ENCODE data around the gene MC3R. TPM values are rescaled to one million over a fixed set of nuclear protein-coding genes. Genes with fewer than 3 reads are reported as not detected.
A peak's percentile ranks its signal among the peaks of the same experiment; 100 is the strongest.

Gene MC3R
- total RNA-seq, 2 donors from 2014 or later, result not detected

DNA sequence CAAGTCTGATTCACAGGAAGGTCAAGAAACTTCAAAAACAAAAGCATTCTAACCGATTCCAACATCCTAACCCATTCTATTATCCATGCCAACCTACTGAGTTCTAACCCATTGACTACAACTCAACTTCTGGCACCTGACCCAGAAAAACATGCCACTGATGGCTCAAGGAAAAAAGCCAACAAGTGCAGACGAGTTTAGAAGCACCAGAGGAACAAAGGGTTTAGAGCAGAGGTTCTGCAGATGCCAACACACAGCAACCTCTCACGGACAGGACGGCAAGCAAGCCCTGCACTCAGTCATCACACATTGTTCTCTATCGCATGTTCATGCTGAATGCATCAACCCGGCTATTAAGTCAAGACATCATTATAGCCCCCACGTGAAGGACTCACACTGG, 25.2 kb upstream of the MC3R start:
- no peak overlapping the region for H3K4me3 ChIP-seq
- WGBS, result 42% methylated on average over 7 of the region's 7 CpGs
- H3K36me3 ChIP-seq, result no peaks in the 10 kb centered on the region
- no peak for TF ChIP-seq POLR2A (IDR thresholded peaks at IDR 0.05)
- peak; percentile 17 for TF ChIP-seq POLR2AphosphoS5 (IDR thresholded peaks at IDR 0.05)
- intact Hi-C loops (cut with DNase I), result no loop called here
- no peak overlapping the region for H3K27ac ChIP-seq
- peak; percentile 40 for DNase-seq (ENCODE audit: low spot score)
- no peaks in the 10 kb centered on the region for H3K4me1 ChIP-seq (replicated peaks)
- no peaks in the 10 kb centered on the region for H3K27me3 ChIP-seq (replicated peaks; ENCODE audit: insufficient read depth)
- H3K9me3 ChIP-seq, result no peaks in the 10 kb centered on the region

DNA sequence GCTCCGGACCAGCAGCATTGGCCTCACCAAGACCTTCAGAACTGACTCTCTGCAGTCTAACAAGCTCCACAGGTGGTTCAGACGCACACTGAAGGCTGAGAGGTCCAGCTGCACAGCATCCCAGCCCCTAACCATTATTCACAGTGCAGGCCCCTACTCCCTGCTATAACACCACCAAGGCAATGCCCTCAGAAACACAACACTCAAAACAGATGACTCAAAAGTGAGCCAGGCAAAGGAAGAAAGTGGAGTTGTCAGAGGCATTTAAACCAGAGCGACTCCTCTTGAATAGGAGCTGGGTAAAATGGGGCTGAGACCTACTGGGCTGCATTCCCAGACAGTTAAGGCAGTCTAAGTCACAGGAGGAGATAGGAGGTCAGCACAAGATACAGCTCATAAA, 20.5 kb upstream of the MC3R start:
- no peaks in the 10 kb centered on the region for H3K9me3 ChIP-seq
- TF ChIP-seq, protein P1, sequence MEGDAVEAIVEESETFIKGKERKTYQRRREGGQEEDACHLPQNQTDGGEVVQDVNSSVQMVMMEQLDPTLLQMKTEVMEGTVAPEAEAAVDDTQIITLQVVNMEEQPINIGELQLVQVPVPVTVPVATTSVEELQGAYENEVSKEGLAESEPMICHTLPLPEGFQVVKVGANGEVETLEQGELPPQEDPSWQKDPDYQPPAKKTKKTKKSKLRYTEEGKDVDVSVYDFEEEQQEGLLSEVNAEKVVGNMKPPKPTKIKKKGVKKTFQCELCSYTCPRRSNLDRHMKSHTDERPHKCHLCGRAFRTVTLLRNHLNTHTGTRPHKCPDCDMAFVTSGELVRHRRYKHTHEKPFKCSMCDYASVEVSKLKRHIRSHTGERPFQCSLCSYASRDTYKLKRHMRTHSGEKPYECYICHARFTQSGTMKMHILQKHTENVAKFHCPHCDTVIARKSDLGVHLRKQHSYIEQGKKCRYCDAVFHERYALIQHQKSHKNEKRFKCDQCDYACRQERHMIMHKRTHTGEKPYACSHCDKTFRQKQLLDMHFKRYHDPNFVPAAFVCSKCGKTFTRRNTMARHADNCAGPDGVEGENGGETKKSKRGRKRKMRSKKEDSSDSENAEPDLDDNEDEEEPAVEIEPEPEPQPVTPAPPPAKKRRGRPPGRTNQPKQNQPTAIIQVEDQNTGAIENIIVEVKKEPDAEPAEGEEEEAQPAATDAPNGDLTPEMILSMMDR (IDR thresholded peaks at IDR 0.05), result no peak
- TF ChIP-seq POLR2A (IDR thresholded peaks at IDR 0.05), result no peak
- no peak for TF ChIP-seq POLR2AphosphoS5 (IDR thresholded peaks at IDR 0.05)
- 87% methylated on average over 3 of the region's 3 CpGs for WGBS
- H3K4me1 ChIP-seq (replicated peaks), result no peaks in the 10 kb centered on the region
- no peak overlapping the region for H3K27ac ChIP-seq
- DNase-seq (ENCODE audit: low spot score), result no peak
- intact Hi-C loops (cut with DNase I), result no loop called here
- H3K36me3 ChIP-seq, result no peaks in the 10 kb centered on the region
- no peak overlapping the region for H3K4me3 ChIP-seq
- H3K27me3 ChIP-seq (replicated peaks; ENCODE audit: insufficient read depth), result no peaks in the 10 kb centered on the region

DNA sequence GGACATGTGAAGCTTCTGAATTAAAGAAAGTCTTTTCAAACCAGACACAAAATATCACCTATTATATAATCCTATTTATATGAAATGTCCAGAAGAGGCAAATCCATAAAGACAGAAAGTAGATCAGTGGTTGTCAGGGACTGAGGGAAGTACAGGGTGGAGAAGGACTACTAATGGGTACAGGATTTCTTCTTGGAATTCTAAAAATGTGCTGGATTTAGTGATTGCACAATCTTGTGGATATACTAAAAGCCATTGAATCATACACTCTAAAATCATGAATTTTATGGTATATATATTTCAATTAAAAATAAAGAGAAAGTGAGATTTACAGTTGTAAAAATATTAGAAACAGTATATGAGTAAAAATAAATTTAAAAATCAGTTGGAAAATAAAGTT, 18.7 kb upstream of the MC3R start:
- intact Hi-C loops (cut with DNase I), result no loop called here
- TF ChIP-seq POLR2AphosphoS5 (IDR thresholded peaks at IDR 0.05) (no peak), POLR2A (IDR thresholded peaks at IDR 0.05) (no peak)
- TF ChIP-seq, protein P1 (IDR thresholded peaks at IDR 0.05), result no peak
- no peak for DNase-seq (ENCODE audit: low spot score)
- no peak overlapping the region for H3K27ac ChIP-seq
- H3K9me3 ChIP-seq, result no peaks in the 10 kb centered on the region
- H3K4me3 ChIP-seq, result no peak overlapping the region
- H3K36me3 ChIP-seq, result no peaks in the 10 kb centered on the region
- H3K27me3 ChIP-seq (replicated peaks; ENCODE audit: insufficient read depth), result no peaks in the 10 kb centered on the region
- no peaks in the 10 kb centered on the region for H3K4me1 ChIP-seq (replicated peaks)

DNA sequence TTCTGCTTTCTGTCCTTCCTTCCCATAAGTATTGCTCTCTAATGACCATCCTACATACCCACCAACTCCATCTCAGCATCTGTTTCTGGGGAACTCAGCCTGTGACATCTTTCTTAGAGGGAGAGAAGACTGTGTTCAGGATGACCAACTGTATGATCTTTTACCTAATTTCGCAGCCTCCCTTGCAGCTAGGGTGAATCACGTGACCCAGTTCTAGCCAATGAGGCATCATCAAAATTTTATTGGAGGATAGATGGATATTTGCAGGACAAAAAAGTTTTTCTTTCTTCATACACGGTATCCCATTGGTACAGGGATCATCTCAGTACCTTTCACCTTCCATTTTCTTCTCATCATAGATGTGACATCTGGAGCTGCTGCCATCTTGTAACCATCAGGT, 14.4 kb upstream of the MC3R start:
- no peaks in the 10 kb centered on the region for H3K27me3 ChIP-seq (replicated peaks; ENCODE audit: insufficient read depth)
- H3K9me3 ChIP-seq, result no peaks in the 10 kb centered on the region
- no peak overlapping the region for H3K4me3 ChIP-seq
- no peaks in the 10 kb centered on the region for H3K4me1 ChIP-seq (replicated peaks)
- TF ChIP-seq, protein P1 (IDR thresholded peaks at IDR 0.05), result no peak
- 89% methylated on average over 3 of the region's 3 CpGs for WGBS
- no peak for DNase-seq (ENCODE audit: low spot score)
- intact Hi-C loops (cut with DNase I), result no loop called here
- H3K36me3 ChIP-seq, result no peaks in the 10 kb centered on the region
- H3K27ac ChIP-seq, result no peak overlapping the region

DNA sequence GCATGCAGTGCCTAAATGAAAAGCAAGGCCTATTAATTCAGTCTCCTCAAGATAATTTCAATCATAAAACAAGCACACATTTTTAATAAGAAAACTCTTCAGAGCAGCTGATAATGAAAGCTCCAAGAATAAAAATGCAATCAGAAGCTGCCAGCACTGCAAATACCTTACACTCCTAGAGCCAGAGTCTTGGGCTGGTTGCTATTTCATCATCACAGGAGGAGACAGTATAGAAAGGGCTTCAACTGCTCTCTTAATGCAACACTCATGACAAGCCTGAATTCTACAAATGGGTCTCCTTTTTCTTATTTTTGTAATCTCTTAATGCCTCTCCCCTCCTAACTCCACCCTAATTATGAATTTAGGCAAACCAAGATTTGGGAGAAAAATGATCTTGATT, 11.2 kb upstream of the MC3R start:
- H3K27me3 ChIP-seq (replicated peaks; ENCODE audit: insufficient read depth), result no peaks in the 10 kb centered on the region
- H3K9me3 ChIP-seq, result no peaks in the 10 kb centered on the region
- H3K27ac ChIP-seq, result no peak overlapping the region
- no peaks in the 10 kb centered on the region for H3K4me1 ChIP-seq (replicated peaks)
- intact Hi-C loops (cut with DNase I), result no loop called here
- TF ChIP-seq, protein P1 (IDR thresholded peaks at IDR 0.05), result no peak
- TF ChIP-seq POLR2AphosphoS5 (IDR thresholded peaks at IDR 0.05), result no peak
- no peak for TF ChIP-seq POLR2A (IDR thresholded peaks at IDR 0.05)
- no peak for DNase-seq (ENCODE audit: low spot score)
- no peaks in the 10 kb centered on the region for H3K36me3 ChIP-seq
- H3K4me3 ChIP-seq, result no peak overlapping the region

Measured in prostate gland (tissue), 2 donors.